RWPE2 (cell line): ENCODE results near the gene RMC1.

Source experiments
- ATAC-seq: fragments of 200-7000 bp; cut with Tn5 transposase; 3 replicates; pipeline ENCODE4 v1.9.1; 2021; ENCODE audit warnings: low read depth
- DNase-seq: peaks from one replicate; pipeline ENCODE4 v3.0.0-alpha.2; 2020; ENCODE audit warnings: low spot score
- H3K27ac ChIP-seq: fragments of 450-650 bp; 2 replicates; pipeline ENCODE4 v1.5.1; 2017; ENCODE audit warnings: mild to moderate bottlenecking; ENCODE audit not compliant: poor library complexity, severe bottlenecking
- H3K27me3 ChIP-seq: fragments of 250-450 bp; sonication (Bioruptor Pico); 2 replicates; pipeline ENCODE4 v1.5.1; 2021; ENCODE audit warnings: mild to moderate bottlenecking, moderate library complexity; ENCODE audit not compliant: insufficient read depth, poor library complexity, severe bottlenecking
- H3K36me3 ChIP-seq: fragments of 250-450 bp; sonication (Bioruptor Pico); 2 replicates; pipeline ENCODE4 v1.5.1; 2020; ENCODE audit warnings: low read depth, mild to moderate bottlenecking, moderate library complexity
- H3K4me1 ChIP-seq: fragments of 250-450 bp; sonication (Bioruptor Pico); 2 replicates; pipeline ENCODE4 v1.5.1; 2021; ENCODE audit warnings: mild to moderate bottlenecking, moderate library complexity; ENCODE audit not compliant: insufficient read depth, poor library complexity, severe bottlenecking
- H3K4me3 ChIP-seq: fragments of 250-450 bp; sonication (Bioruptor Pico); 2 replicates; pipeline ENCODE4 v1.5.1; 2021; ENCODE audit warnings: mild to moderate bottlenecking, moderate library complexity; ENCODE audit not compliant: severe bottlenecking
- H3K9me3 ChIP-seq: fragments of 250-450 bp; sonication (Bioruptor Pico); 2 replicates; pipeline ENCODE4 v1.5.1; 2021; ENCODE audit warnings: mild to moderate bottlenecking, moderate library complexity; ENCODE audit not compliant: severe bottlenecking
- TF ChIP-seq, protein P1 (sequence below): fragments of 450-650 bp; IDR thresholded peaks from one replicate; pipeline ENCODE4 v1.5.1; 2017; ENCODE audit warnings: mild to moderate bottlenecking, moderate library complexity; ENCODE audit not compliant: poor library complexity, severe bottlenecking

RMC1 gene

GRCh38 chr18:23459530-23459921, 43.8 kb upstream of the RMC1 start:
- no peaks in the 10 kb centered on the region for H3K9me3 ChIP-seq
- no peak for ATAC-seq
- peaks cover 83% of the 10 kb centered on the region for H3K36me3 ChIP-seq
- no peak overlapping the region for H3K4me3 ChIP-seq
- no peak for DNase-seq
- no peak overlapping the region for H3K27ac ChIP-seq
- H3K4me1 ChIP-seq, result peaks cover 11% of the 10 kb centered on the region
- TF ChIP-seq, protein P1, sequence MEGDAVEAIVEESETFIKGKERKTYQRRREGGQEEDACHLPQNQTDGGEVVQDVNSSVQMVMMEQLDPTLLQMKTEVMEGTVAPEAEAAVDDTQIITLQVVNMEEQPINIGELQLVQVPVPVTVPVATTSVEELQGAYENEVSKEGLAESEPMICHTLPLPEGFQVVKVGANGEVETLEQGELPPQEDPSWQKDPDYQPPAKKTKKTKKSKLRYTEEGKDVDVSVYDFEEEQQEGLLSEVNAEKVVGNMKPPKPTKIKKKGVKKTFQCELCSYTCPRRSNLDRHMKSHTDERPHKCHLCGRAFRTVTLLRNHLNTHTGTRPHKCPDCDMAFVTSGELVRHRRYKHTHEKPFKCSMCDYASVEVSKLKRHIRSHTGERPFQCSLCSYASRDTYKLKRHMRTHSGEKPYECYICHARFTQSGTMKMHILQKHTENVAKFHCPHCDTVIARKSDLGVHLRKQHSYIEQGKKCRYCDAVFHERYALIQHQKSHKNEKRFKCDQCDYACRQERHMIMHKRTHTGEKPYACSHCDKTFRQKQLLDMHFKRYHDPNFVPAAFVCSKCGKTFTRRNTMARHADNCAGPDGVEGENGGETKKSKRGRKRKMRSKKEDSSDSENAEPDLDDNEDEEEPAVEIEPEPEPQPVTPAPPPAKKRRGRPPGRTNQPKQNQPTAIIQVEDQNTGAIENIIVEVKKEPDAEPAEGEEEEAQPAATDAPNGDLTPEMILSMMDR, result no peak
- no peaks in the 10 kb centered on the region for H3K27me3 ChIP-seq

- Histone ChIP-seq H3K27me3 (no peaks in the 10 kb centered on the region), H3K4me3 (no peak overlapping the region), H3K27ac (no peak overlapping the region), H3K4me1 (peaks cover under 1% of the 10 kb centered on the region), H3K9me3 (no peaks in the 10 kb centered on the region), H3K36me3 (peaks cover 83% of the 10 kb centered on the region)
- TF ChIP-seq, protein P1, result no peak
- ATAC-seq (no peak), DNase-seq (no peak)
These were observed 42.7 kb upstream of the RMC1 start for GRCh38 chr18:23460285-23461273.

DNA sequence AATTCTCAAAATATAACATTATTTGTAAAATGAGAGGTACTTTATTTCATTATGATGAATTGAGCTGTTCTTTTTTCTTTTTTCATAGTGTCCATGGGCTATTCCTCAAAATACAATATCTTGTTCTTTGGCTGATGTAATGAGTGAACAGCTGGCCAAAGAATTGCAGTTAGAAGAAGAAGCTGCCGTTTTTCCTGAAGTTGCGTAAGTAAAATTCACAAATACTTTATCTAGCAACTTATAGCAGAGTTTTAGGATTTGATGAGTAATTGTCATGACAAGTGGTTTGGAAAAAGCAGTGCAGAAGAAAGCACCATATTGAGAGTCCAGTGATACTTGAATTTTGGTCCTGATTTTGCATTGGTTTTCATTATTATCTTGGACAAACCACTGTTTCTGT, 40.4 kb upstream of the RMC1 start:
- no peak for ATAC-seq
- Histone ChIP-seq H3K27me3 (no peaks in the 10 kb centered on the region), H3K9me3 (no peaks in the 10 kb centered on the region), H3K4me1 (no peaks in the 10 kb centered on the region), H3K36me3 (peaks cover 86% of the 10 kb centered on the region), H3K4me3 (no peak overlapping the region), H3K27ac (no peak overlapping the region)
- no peak for DNase-seq
- TF ChIP-seq, protein P1, result no peak

DNA sequence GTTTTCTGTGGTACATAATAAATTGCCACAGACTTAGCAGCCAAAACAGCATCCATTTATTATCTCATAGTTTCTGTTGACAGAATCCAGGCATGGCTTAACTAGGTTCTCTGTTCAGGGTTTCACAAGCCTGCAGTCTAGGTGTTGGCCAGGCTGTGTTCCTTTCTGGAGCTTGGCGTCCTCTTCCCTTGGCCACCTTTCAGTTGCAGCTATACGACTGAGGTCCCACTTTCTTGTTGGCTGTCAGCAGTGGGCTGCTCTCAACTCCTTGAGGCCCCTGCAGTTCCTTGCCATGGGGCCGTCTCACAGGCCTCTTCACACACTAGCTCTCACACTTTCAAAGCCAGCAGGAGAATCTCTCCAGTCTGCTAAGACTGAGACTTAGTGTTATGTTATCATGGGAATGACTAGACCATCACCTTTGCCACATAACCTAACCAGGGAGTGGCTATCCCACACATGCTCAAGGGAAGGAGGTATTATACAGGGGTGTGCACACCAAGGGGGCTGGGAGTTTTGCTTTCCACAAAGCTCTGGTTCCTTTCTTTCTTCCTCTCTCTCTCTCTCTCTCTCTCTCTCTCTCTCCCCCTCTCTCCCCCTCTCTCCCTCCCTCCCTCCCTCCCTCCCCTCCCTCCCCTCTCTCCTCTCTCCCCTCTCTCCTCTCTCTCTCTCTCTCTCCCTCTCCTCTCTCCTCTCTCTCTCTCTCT, 34.4 kb upstream of the RMC1 start:
- peaks cover 92% of the 10 kb centered on the region for H3K36me3 ChIP-seq
- ATAC-seq, result no peak

More for the DNA sequence above, 34.4 kb upstream of the RMC1 start:
- Histone ChIP-seq H3K9me3 (no peaks in the 10 kb centered on the region), H3K27me3 (no peaks in the 10 kb centered on the region), H3K4me1 (no peaks in the 10 kb centered on the region), H3K27ac (no peak overlapping the region), H3K4me3 (no peak overlapping the region)
- TF ChIP-seq, protein P1, result no peak
- DNase-seq, result no peak
